GM23338 (cell line): ENCODE data around the gene ARHGEF9.

Source experiments
- EZH2 ChIP-seq: fragments of 200-600 bp; sonication (generic); IDR thresholded peaks from one replicate; pipeline ENCODE4 v1.8.0; 2017; ENCODE audit warnings: antibody characterized with exemption, mild to moderate bottlenecking, low read depth; ENCODE audit not compliant: unreplicated experiment
- ZNF114 ChIP-seq: fragments of 250-450 bp; sonication (Bioruptor Pico); IDR thresholded peaks from 2 replicates; pipeline ENCODE4 v1.5.0; 2020; ENCODE audit warnings: mild to moderate bottlenecking, moderate library complexity
- TF ChIP-seq, protein P1 (sequence below), 2 experiments: fragments of 200-600 bp in 1 of 2; sonication (generic) in 1 of 2; conservative IDR thresholded peaks; 2 replicates each; pipeline versions ENCODE4 v1.5.1 to v1.6.1; 2016 to 2017; ENCODE audit warnings: antibody characterized with exemption in 2 of 2, low read depth in 2 of 2, mild to moderate bottlenecking in 2 of 2, moderate library complexity in 1 of 2

- TF ChIP-seq, protein P1, sequence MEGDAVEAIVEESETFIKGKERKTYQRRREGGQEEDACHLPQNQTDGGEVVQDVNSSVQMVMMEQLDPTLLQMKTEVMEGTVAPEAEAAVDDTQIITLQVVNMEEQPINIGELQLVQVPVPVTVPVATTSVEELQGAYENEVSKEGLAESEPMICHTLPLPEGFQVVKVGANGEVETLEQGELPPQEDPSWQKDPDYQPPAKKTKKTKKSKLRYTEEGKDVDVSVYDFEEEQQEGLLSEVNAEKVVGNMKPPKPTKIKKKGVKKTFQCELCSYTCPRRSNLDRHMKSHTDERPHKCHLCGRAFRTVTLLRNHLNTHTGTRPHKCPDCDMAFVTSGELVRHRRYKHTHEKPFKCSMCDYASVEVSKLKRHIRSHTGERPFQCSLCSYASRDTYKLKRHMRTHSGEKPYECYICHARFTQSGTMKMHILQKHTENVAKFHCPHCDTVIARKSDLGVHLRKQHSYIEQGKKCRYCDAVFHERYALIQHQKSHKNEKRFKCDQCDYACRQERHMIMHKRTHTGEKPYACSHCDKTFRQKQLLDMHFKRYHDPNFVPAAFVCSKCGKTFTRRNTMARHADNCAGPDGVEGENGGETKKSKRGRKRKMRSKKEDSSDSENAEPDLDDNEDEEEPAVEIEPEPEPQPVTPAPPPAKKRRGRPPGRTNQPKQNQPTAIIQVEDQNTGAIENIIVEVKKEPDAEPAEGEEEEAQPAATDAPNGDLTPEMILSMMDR (conservative IDR thresholded peaks at IDR 0.05; ENCODE audit: low read depth in 2 of 2): no peak
- TF ChIP-seq EZH2: no peak
- TF ChIP-seq ZNF114 (CRISPR knock-in tag): no peak
Measured at GRCh38 chrX:63809173-63809572, 24.2 kb upstream of the ARHGEF9 start.
